BJ (cell line): Measurements from ENCODE around the gene DNAJC28. TPM values are rescaled to one million over a fixed set of nuclear protein-coding genes. Genes with fewer than 3 reads are reported as not detected.

Source experiments
- CTCF ChIA-PET: fragments of 350-600 bp; formaldehyde crosslinking; extraction: SDS; loops from one replicate; lab custom pipeline; 2021; ENCODE audit warnings: antibody characterized with exemption, inconsistent platforms; lab: Yijun Ruan, JAX
- POLR2A ChIA-PET: fragments of 300-600 bp; sonication (Branson Sonifier 250); formaldehyde crosslinking; extraction: SDS; loops from one replicate; lab custom pipeline; 2021; ENCODE audit warnings: antibody characterized with exemption; lab: Charles Lee
- DNase-seq: peaks from one replicate; pipeline ENCODE4 v3.0.0-alpha.2; 2011; ENCODE audit warnings: low read depth
- H3K27me3 ChIP-seq: 2 replicates; pipeline ENCODE4 v1.6.0; 2011; ENCODE audit warnings: low read length; ENCODE audit not compliant: control insufficient read depth, insufficient read depth
- H3K36me3 ChIP-seq: 2 replicates; pipeline ENCODE4 v1.5.1; 2011; ENCODE audit warnings: low read length; ENCODE audit not compliant: control insufficient read depth, insufficient read depth
- H3K4me3 ChIP-seq: 2 replicates; pipeline ENCODE4 v1.5.1; 2011; ENCODE audit warnings: low read depth, mild to moderate bottlenecking, control low read depth, low read length
- CTCF ChIP-seq: IDR thresholded peaks from 2 replicates; pipeline ENCODE4 v1.5.1; 2011; ENCODE audit warnings: low read depth, mild to moderate bottlenecking, control low read depth, inconsistent platforms, low read length, moderate library complexity; ENCODE audit not compliant: insufficient read depth
- polyA plus RNA-seq: library from polyadenylated mRNA; depleted of rRNA; stranded (reverse); fragments of >200 nt; gene quantifications from 2 replicates; pipeline ENCODE4 v1.2.3, GENCODE V29; 2011

DNAJC28 gene
- polyA plus RNA-seq, 1 experiment, result 0.38 TPM

- no peaks in the 10 kb centered on the region for H3K36me3 ChIP-seq
- peak; percentile 66 for TF ChIP-seq CTCF
- H3K27me3 ChIP-seq, result no peaks in the 10 kb centered on the region
- ChIA-PET CTCF (interaction anchor here (0.6 to 1.0 kb wide), 2 partner anchors 9 to 119 kb away, joined by 4 to 5 read pairs; no protein-coding TSS in a partner anchor), POLR2A (interaction anchor here (0.5 to 1.4 kb wide), 3 partner anchors 11 to 155 kb away, joined by 4 to 8 read pairs (median 7); partner anchors contain the start of genes DNAJC28 and IFNAR1)
- DNase-seq, result peak; percentile 83
- peak within 1 kb of the TSS; percentile 87 for H3K4me3 ChIP-seq
Observed at GRCh38 chr21:33479679-33480480, 11.6 kb downstream of the DNAJC28 start, which contains the start of gene TMEM50B. TMEM50B (minus strand) TSS chr21:33479974; CDS start chr21:33468885, 11,089 bp downstream.

GRCh38 chr21:33478935-33479678 is 12.4 kb downstream of the DNAJC28 start:
- DNase-seq, result no peak
- Histone ChIP-seq H3K36me3 (no peaks in the 10 kb centered on the region), H3K4me3 (peak overlapping the region; percentile 87), H3K27me3 (no peaks in the 10 kb centered on the region)
- ChIA-PET CTCF (no interaction called here), POLR2A (interaction anchor here (1.0 to 1.4 kb wide), 2 partner anchors 12 to 154 kb away, joined by 4 to 7 read pairs; partner anchors contain the start of genes DNAJC28 and IFNAR1)
- peak; percentile 24; the same call in 1 of the 2 replicates for TF ChIP-seq CTCF

GRCh38 chr21:33478182-33478581 is 13.3 kb downstream of the DNAJC28 start:
- CTCF ChIA-PET, result no interaction called here
- POLR2A ChIA-PET, result no interaction called here
- no peak for TF ChIP-seq CTCF

GRCh38 chr21:33477066-33477465 is 14.4 kb downstream of the DNAJC28 start:
- no peak overlapping the region for H3K4me3 ChIP-seq
- no peak for DNase-seq
- ChIA-PET POLR2A (no interaction called here), CTCF (no interaction called here)
- no peak for TF ChIP-seq CTCF
- H3K36me3 ChIP-seq, result no peaks in the 10 kb centered on the region
- H3K27me3 ChIP-seq, result no peaks in the 10 kb centered on the region

More at GRCh38 chr21:33478182-33478581, 13.3 kb downstream of the DNAJC28 start:
- Histone ChIP-seq H3K4me3 (peak overlapping the region; percentile 87), H3K27me3 (no peaks in the 10 kb centered on the region), H3K36me3 (no peaks in the 10 kb centered on the region)
- DNase-seq, result no peak

- ChIA-PET CTCF (no interaction called here), POLR2A (interaction anchor here (0.6 kb wide), 1 partner anchor 21 kb away, joined by 6 read pairs; no protein-coding TSS in a partner anchor)
- Histone ChIP-seq H3K36me3 (no peaks in the 10 kb centered on the region), H3K27me3 (no peaks in the 10 kb centered on the region), H3K4me3 (no peak overlapping the region)
- no peak for TF ChIP-seq CTCF
- no peak for DNase-seq
Observed at GRCh38 chr21:33473344-33473743, 18.2 kb downstream of the DNAJC28 start.
